Gastroesophageal sphincter (tissue), 4 donors: ENCODE data around the gene PLXDC2. TPM values are rescaled to one million over a fixed set of nuclear protein-coding genes. Genes with fewer than 3 reads are reported as not detected.

Experiments used
- ATAC-seq: fragments of 150-250 bp; one replicate; pipeline ENCODE4 v1.9.1; 2016; ENCODE audit warnings: mild to moderate bottlenecking, moderate library complexity
- H3K27ac ChIP-seq, 4 donors: fragments of 200-600 bp; sonication (generic) in 3 of 4; 1 replicate in 3 of 4; 2 replicates in 1 of 4; pipeline ENCODE4 v1.5.1; 2016 to 2019
- H3K27me3 ChIP-seq: fragments of 200-600 bp; sonication (generic); one replicate; pipeline ENCODE4 v1.5.1; 2019
- H3K36me3 ChIP-seq, 2 donors: fragments of 200-600 bp; sonication (generic); one replicate each; pipeline ENCODE4 v1.5.1; 2019; ENCODE audit warnings: control low read depth in 1 of 2
- H3K4me1 ChIP-seq, 3 donors: fragments of 200-600 bp; sonication (generic); 1 replicate in 2 of 3; 2 replicates in 1 of 3; pipeline ENCODE4 v1.5.1; 2016 to 2019; ENCODE audit warnings: control low read depth in 2 of 3
- H3K4me3 ChIP-seq, 2 donors: fragments of 200-600 bp; sonication (generic); one replicate each; pipeline ENCODE4 v1.5.1; 2019; ENCODE audit warnings: mild to moderate bottlenecking in 1 of 2, moderate library complexity in 1 of 2
- H3K9me3 ChIP-seq, 3 donors: fragments of 200-600 bp; sonication (generic); one replicate each; pipeline ENCODE4 v1.5.1; 2017 to 2019; ENCODE audit warnings: control low read depth in 2 of 3
- CTCF ChIP-seq, 4 experiments: fragments of 200-600 bp in 2 of 4; fragments of 450-650 bp in 2 of 4; sonication (generic) in 1 of 4; IDR thresholded peaks; one replicate each; pipeline ENCODE4 v1.5.1; 2017 to 2019; ENCODE audit warnings: antibody characterized with exemption in 4 of 4, mild to moderate bottlenecking in 2 of 4, moderate library complexity in 2 of 4
- EP300 ChIP-seq: sonication (generic); formaldehyde crosslinking; IDR thresholded peaks from one replicate; pipeline ENCODE4 v1.6.1; 2017; ENCODE audit warnings: antibody characterized with exemption, mild to moderate bottlenecking
- POLR2A ChIP-seq, 2 donors: fragments of 450-650 bp; IDR thresholded peaks; one replicate each; pipeline ENCODE4 v1.6.1; 2017; ENCODE audit warnings: antibody characterized with exemption in 2 of 2, mild to moderate bottlenecking in 2 of 2, moderate library complexity in 1 of 2
- POLR2AphosphoS5 ChIP-seq: sonication (generic); formaldehyde crosslinking; IDR thresholded peaks from one replicate; pipeline ENCODE4 v1.6.1; 2017; ENCODE audit warnings: antibody characterized with exemption
- WGBS, 2 donors: methylation state at CpG; one replicate each; pipeline ENCODE4 v1.1.5; 2018; ENCODE audit warnings: low coverage in 1 of 2; 5-methylcytosine and 5-hydroxymethylcytosine counted together
- total RNA-seq, 4 donors: library from RNA; depleted of rRNA; stranded (reverse); fragments of >200 nt; gene quantifications; one replicate each; pipeline ENCODE4 v1.1.0, GENCODE V29; 2016

The PLXDC2 gene
- total RNA-seq, 4 donors from 2014 or later, result 32.3 to 65.5 (median 50.5) TPM

GRCh38 chr10:20287586-20287985 is 471.4 kb downstream of the PLXDC2 start:
- no peaks in the 10 kb centered on the region for H3K36me3 ChIP-seq
- 59 to 81% methylated on average over 3 of the region's 5 CpGs for WGBS, 2 donors
- no peak for TF ChIP-seq EP300
- TF ChIP-seq POLR2A (IDR thresholded peaks at IDR 0.05), result no peak
- H3K9me3 ChIP-seq, result no peaks in the 10 kb centered on the region
- no peak overlapping the region for H3K4me3 ChIP-seq
- H3K4me1 ChIP-seq, result peaks cover 5 to 21% (median 9%) of the 10 kb centered on the region in 3 donors
- ATAC-seq, result no peak
- H3K27ac ChIP-seq, result peak overlapping the region in 1 of 4 donors; percentile 27
- no peaks in the 10 kb centered on the region for H3K27me3 ChIP-seq

- Histone ChIP-seq H3K4me3 (no peak overlapping the region), H3K27ac (no peak overlapping the region), H3K9me3 (no peaks in the 10 kb centered on the region), H3K27me3 (no peaks in the 10 kb centered on the region), H3K36me3 (no peaks in the 10 kb centered on the region), H3K4me1 (peaks cover 5 to 21% (median 9%) of the 10 kb centered on the region in 3 donors)
- TF ChIP-seq POLR2A (IDR thresholded peaks at IDR 0.05), result no peak
- TF ChIP-seq CTCF (IDR thresholded peaks at IDR 0.05), result no peak
- no peak for TF ChIP-seq POLR2AphosphoS5
- no peak for TF ChIP-seq EP300
- ATAC-seq, result no peak
- WGBS, 2 donors, result 11 to 25% methylated on average over 6 of the region's 6 CpGs
Observed at GRCh38 chr10:20288060-20288459, 471.8 kb downstream of the PLXDC2 start.

GRCh38 chr10:20289070-20289828 is 473.0 kb downstream of the PLXDC2 start:
- H3K9me3 ChIP-seq, result no peaks in the 10 kb centered on the region
- H3K27me3 ChIP-seq, result no peaks in the 10 kb centered on the region
- peak overlapping the region in 1 of 4 donors; percentile 8 for H3K27ac ChIP-seq
- H3K4me1 ChIP-seq, result peaks cover 5 to 21% (median 9%) of the 10 kb centered on the region in 3 donors
- 35 to 40% methylated on average over 6 of the region's 6 CpGs for WGBS, 2 donors
- TF ChIP-seq POLR2A (IDR thresholded peaks at IDR 0.05) (no peak), POLR2AphosphoS5 (no peak), CTCF (IDR thresholded peaks at IDR 0.05) (peak in 1 of 4 experiments; percentile 24), EP300 (no peak)
- no peak overlapping the region for H3K4me3 ChIP-seq
- ATAC-seq, result no peak
- no peaks in the 10 kb centered on the region for H3K36me3 ChIP-seq

- peaks cover 0 to 14% (median 0%) of the 10 kb centered on the region in 3 donors for H3K9me3 ChIP-seq
- no peaks in the 10 kb centered on the region for H3K4me1 ChIP-seq
- no peaks in the 10 kb centered on the region for H3K36me3 ChIP-seq
- no peak for ATAC-seq
- TF ChIP-seq POLR2A (IDR thresholded peaks at IDR 0.05), result no peak
- TF ChIP-seq EP300, result no peak
- no peak for TF ChIP-seq POLR2AphosphoS5
- no peak for TF ChIP-seq CTCF (IDR thresholded peaks at IDR 0.05)
- H3K27ac ChIP-seq, result no peak overlapping the region
- H3K4me3 ChIP-seq, result no peak overlapping the region
- WGBS, 2 donors, result 50 to 90% methylated on average over 2 of the region's 2 CpGs
- H3K27me3 ChIP-seq, result no peaks in the 10 kb centered on the region
Observed at GRCh38 chr10:20298417-20298816, 482.2 kb downstream of the PLXDC2 start.

- peaks cover 0 to 14% (median 0%) of the 10 kb centered on the region in 3 donors for H3K9me3 ChIP-seq
- H3K36me3 ChIP-seq, result no peaks in the 10 kb centered on the region
- no peak overlapping the region for H3K27ac ChIP-seq
- H3K4me3 ChIP-seq, result no peak overlapping the region
- no peaks in the 10 kb centered on the region for H3K4me1 ChIP-seq
- TF ChIP-seq POLR2AphosphoS5 (no peak), POLR2A (IDR thresholded peaks at IDR 0.05) (no peak), CTCF (IDR thresholded peaks at IDR 0.05) (no peak), EP300 (no peak)
- ATAC-seq, result no peak
- H3K27me3 ChIP-seq, result no peaks in the 10 kb centered on the region
- 35 to 43% methylated on average over 4 of the region's 4 CpGs for WGBS, 2 donors
Observed at GRCh38 chr10:20299034-20299736, 483.0 kb downstream of the PLXDC2 start.
